Smooth muscle cell (in vitro differentiated cells): ENCODE results near the gene PTPN14. TPM values are rescaled to one million over a fixed set of nuclear protein-coding genes. Genes with fewer than 3 reads are reported as not detected.

Experiments used
- DNase-seq: peaks from one replicate; lab custom pipeline; 2025; ENCODE audit not compliant: unreplicated experiment; lab: John Stamatoyannopoulos, UW
- H2AFZ ChIP-seq: fragments of 200-600 bp; sonication (generic); 2 replicates; pipeline ENCODE4 v1.6.0; 2016; ENCODE audit warnings: antibody characterized with exemption, low read depth, mild to moderate bottlenecking
- H3F3A ChIP-seq: fragments of 200-600 bp; sonication (generic); 2 replicates; pipeline ENCODE4 v1.6.0; 2017; ENCODE audit warnings: antibody characterized with exemption, low read depth
- H3K27ac ChIP-seq: fragments of 200-600 bp; sonication (generic); 2 replicates; pipeline ENCODE4 v1.5.1; 2016; ENCODE audit warnings: low read depth, mild to moderate bottlenecking
- H3K27me3 ChIP-seq: fragments of 200-600 bp; sonication (generic); 2 replicates; pipeline ENCODE4 v1.6.1; 2016; ENCODE audit warnings: low read depth, mild to moderate bottlenecking
- H3K36me3 ChIP-seq: fragments of 200-600 bp; sonication (generic); 2 replicates; pipeline ENCODE4 v1.5.1; 2016; ENCODE audit warnings: low read depth
- H3K4me1 ChIP-seq: fragments of 200-600 bp; sonication (generic); 2 replicates; pipeline ENCODE4 v1.5.1; 2016; ENCODE audit warnings: low read depth
- H3K4me2 ChIP-seq: fragments of 200-600 bp; sonication (generic); 2 replicates; pipeline ENCODE4 v1.6.0; 2016; ENCODE audit warnings: mild to moderate bottlenecking
- H3K4me3 ChIP-seq: fragments of 200-600 bp; sonication (generic); 2 replicates; pipeline ENCODE4 v1.5.1; 2016; ENCODE audit warnings: mild to moderate bottlenecking
- H3K79me2 ChIP-seq: fragments of 200-600 bp; sonication (generic); 2 replicates; pipeline ENCODE4 v1.6.0; 2016; ENCODE audit warnings: low read depth, mild to moderate bottlenecking
- H3K9ac ChIP-seq: fragments of 200-600 bp; sonication (generic); 2 replicates; pipeline ENCODE4 v1.6.0; 2016; ENCODE audit warnings: low read depth
- H3K9me3 ChIP-seq: fragments of 200-600 bp; sonication (generic); replicated peaks from 2 replicates; pipeline ENCODE4 v1.5.1; 2016; ENCODE audit warnings: low read depth
- H4K20me1 ChIP-seq: fragments of 200-600 bp; sonication (generic); 2 replicates; pipeline ENCODE4 v1.6.0; 2016; ENCODE audit warnings: low read depth
- CTCF ChIP-seq: fragments of 200-600 bp; sonication (generic); IDR thresholded peaks from 2 replicates; pipeline ENCODE4 v1.5.1; 2017; ENCODE audit warnings: borderline replicate concordance, mild to moderate bottlenecking, antibody characterized with exemption; ENCODE audit not compliant: insufficient read depth, poor library complexity, severe bottlenecking
- WGBS: methylation state at CpG from one replicate; pipeline ENCODE4 v1.1.7; 2016; ENCODE audit warnings: low lambda C conversion rate; 5-methylcytosine and 5-hydroxymethylcytosine counted together
- polyA plus RNA-seq: library from polyadenylated mRNA; unstranded; fragments of >200 nt; fragmentation: Nextera tagmentation; extraction: Ambion mirVana; gene quantifications from 2 replicates; pipeline ENCODE4 v1.2.1, GENCODE V29; 2016
- total RNA-seq: library from RNA; depleted of rRNA; stranded (reverse); fragments of >200 nt; gene quantifications from 2 replicates; pipeline ENCODE4 v1.2.3, GENCODE V29; 2014

PTPN14 gene
- total and polyA plus RNA-seq, 2 experiments from 2014 or later, result 13.7 to 28.6 TPM

- no peak overlapping the region for H2AFZ ChIP-seq
- H3K4me2 ChIP-seq, result no peak overlapping the region
- 95% methylated on average over 9 of the region's 9 CpGs for WGBS
- H3K36me3 ChIP-seq, result no peaks in the 10 kb centered on the region
- H3K9me3 ChIP-seq, result no peaks in the 10 kb centered on the region
- no peak overlapping the region for H3K9ac ChIP-seq
- no peaks in the 10 kb centered on the region for H3F3A ChIP-seq
- H3K4me1 ChIP-seq, result peaks cover 16% of the 10 kb centered on the region
- H3K79me2 ChIP-seq, result peaks cover 3% of the 10 kb centered on the region
- no peak for TF ChIP-seq CTCF
- no peak for DNase-seq
- no peak overlapping the region for H3K4me3 ChIP-seq
- H3K27ac ChIP-seq, result no peak overlapping the region
- peaks cover 13% of the 10 kb centered on the region for H4K20me1 ChIP-seq
- H3K27me3 ChIP-seq, result no peaks in the 10 kb centered on the region
Measured at GRCh38 chr1:214300149-214300780, 251.1 kb downstream of the PTPN14 start.

Other genes starting within 250 kb of the PTPN14 start
- gene CENPF, start 51.6 kb upstream of the PTPN14 start, total RNA-seq, result 7.4 and 10.1 TPM in 2 replicates
- 8.3 and 11.3 TPM in 2 replicates for gene CENPF, start 51.6 kb upstream of the PTPN14 start, polyA plus RNA-seq